HL-60 (cell line): ENCODE results near the gene KLHL30.

ENCODE experiments used
- CTCF ChIP-seq: IDR thresholded peaks from one replicate; pipeline ENCODE4 v1.5.1; 2011; ENCODE audit warnings: low read length, control low read depth, inconsistent platforms; ENCODE audit not compliant: insufficient read depth
- POLR2AphosphoS5 ChIP-seq: IDR thresholded peaks from 2 replicates; pipeline ENCODE4 v1.6.1; 2012; ENCODE audit warnings: low read depth
- REST ChIP-seq: IDR thresholded peaks from 2 replicates; pipeline ENCODE4 v1.6.1; 2012; ENCODE audit warnings: low read depth; ENCODE audit not compliant: insufficient replicate concordance

- TF ChIP-seq REST (no peak), CTCF (no peak), POLR2AphosphoS5 (no peak; the same call in 1 of the 2 replicates)
These were observed 45.9 kb upstream of the KLHL30 start for GRCh38 chr2:238092486-238093035.
